NCI-H2029 treated with DMSO at 0.1 percent for 48 hours (cell line): ENCODE measurements around the gene ONECUT1.
"Not testable (repeated sequence)": the region's sequence is repeated elsewhere in the genome, so short reads cannot be mapped to it uniquely, and the experiment has no call there.

Source experiments
- DNase-seq: peaks from one replicate; lab custom pipeline; 2025; lab: John Stamatoyannopoulos, UW

Gene ONECUT1

GRCh38 chr15:52790169-52790708, at the start of gene ONECUT1:
ONECUT1 (minus strand) TSS chr15:52790336; CDS start chr15:52789884, 452 bp downstream.
- no peak for DNase-seq

GRCh38 chr15:52834379-52834778, 44.2 kb upstream of the ONECUT1 start:
- DNase-seq = no peak

DNA sequence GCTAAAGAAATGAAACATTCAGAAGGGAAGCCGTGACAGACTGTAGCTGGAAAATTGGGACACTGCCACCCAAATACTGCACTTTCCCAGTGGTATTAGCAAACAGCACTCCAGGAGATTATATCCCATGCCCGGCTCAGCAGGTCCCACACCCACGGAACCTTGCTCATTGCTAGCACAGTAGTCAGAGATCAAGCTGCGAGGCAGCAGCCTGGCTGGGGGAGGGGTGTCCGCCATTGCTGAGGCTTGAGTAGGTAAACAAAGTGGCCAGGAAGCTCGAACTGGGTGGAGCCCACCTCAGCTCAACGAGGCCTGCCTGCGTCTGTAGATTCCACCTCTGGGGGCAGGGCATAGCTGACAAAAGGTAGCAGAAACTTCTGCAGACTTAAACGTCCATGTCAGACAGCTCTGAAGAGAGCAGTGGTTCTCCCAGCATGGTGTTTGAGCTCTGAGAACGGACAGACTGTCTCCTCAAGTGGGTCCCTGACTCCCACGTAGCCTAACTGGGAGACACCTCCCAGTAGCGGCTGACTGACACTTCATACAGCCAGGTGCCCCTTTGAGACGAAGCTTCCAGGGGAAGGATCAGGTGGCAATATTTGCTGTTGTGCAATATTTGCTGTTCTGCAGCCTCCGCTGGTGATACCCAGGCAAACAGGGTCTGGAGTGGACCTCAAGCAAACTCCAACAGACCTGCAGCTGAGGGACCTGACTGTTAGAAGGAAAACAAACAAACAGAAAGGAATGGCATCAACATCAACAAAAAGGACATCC, 34.2 kb upstream of the ONECUT1 start:
- DNase-seq = peak; percentile 11

DNA sequence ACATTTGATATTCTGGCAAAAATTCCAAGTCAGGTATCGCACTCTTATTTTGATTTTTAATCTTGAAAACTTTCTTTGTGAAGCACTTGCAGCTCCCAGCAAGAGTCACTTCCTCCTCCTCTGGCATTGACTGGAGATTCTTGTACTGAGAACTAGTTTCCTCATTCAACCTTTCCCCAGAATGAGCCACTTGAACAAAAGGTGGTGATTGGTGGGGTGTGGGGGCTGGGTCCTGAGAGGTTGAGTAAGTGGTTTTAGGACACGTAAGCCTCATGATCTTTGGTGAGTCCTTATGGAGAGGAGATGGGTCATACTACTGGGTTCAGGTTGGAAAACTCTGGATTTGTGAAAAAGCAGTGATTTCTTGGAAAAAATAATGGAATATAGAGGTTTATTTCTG, 32.3 kb upstream of the ONECUT1 start:
- DNase-seq = no peak

DNA sequence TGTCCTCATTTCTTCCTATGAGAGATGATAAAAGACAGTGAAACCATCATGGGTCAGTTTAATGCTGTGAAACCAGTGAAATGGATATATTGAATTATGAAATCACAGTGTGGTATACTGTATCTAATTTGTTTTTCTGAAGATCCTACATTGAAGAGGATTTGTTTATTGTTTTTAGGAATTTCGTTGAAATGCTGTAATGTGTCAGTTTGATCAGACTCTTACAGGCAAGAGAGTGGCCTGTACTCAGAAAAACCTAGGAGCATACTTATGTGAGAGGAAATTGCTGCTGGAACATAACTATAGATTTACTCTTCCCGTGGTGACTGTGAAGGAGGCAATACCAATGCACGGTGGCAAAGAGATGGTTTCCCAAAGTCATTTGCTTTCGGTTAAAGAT, 29.1 kb upstream of the ONECUT1 start:
- DNase-seq = no peak

- DNase-seq = not testable (repeated sequence)
These were observed 25.8 kb upstream of the ONECUT1 start for GRCh38 chr15:52815899-52816298.

DNA sequence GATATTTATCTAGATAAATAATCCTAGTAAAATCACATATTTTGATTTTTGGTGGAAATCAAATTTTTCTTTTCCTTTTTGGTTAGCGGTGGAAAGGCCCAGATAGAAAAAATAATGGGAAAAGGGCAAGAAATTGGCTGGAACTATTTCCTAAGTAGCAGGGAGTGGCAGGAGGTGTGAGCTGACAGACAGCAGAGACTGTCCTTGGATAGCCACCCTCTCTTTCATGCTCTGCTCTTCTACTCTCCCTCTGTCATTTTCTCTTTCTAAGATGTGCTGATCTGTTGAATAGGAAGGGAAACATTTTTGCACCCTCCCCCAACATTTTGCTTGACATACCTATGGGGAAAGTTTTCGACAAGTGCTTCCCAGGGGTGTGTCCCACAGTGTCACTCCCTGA, 18.9 kb upstream of the ONECUT1 start:
- DNase-seq = no peak

GRCh38 chr15:52808441-52808840, 18.3 kb upstream of the ONECUT1 start:
- no peak for DNase-seq

- DNase-seq = no peak
These were observed 16.1 kb upstream of the ONECUT1 start for GRCh38 chr15:52806284-52806655.

GRCh38 chr15:52805351-52806283, 15.5 kb upstream of the ONECUT1 start:
- no peak for DNase-seq

DNA sequence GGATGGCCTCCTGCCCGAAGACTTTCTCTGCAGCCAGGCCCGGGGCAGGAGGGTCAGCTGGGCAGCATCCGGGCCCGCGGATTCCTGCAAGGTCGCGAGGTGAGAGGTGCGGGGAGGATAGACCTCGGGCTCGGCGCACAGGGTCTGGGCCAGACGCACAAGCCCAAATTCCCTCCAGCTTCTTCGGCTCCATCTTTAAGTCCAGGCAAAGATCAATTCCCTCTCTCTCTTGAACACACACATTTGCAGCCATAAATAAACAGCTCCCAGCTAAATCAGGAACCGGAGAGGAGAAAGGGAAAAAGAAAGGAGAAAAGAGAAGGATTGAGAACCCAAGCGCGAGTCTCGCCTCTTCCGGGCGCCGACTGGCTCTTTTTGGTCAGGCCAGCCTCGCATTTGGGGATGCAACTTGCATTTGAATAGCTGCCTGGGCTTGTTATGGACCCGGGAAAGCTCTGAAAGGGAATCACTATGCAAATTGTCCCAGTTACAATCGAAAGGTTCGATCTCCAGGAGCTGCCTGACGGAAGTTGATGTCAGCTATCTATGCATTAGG, 14.5 kb upstream of the ONECUT1 start:
- DNase-seq = no peak

- no peak for DNase-seq
These were observed 13.6 kb upstream of the ONECUT1 start for GRCh38 chr15:52803467-52804306.

- no peak for DNase-seq
These were observed 13.0 kb upstream of the ONECUT1 start for GRCh38 chr15:52803108-52803466.

DNA sequence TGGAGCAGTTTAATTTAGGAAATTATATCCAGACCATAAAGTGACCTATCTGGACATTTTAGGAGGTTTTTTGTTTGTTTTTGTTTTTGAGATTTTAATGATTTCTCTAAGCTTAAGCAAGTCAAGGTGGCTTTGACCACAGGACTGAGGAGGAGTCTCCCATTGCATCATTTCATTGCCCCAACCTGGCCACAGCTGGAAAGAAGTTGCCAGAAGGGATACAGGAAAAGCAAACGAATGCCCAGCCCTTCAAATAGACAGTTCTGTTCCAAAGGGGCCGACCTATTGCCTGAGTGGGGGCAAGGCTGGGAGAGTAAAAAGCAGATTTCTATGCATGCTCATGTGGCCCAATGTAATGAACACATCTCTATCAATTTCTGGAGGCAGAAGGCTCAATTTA, 12.0 kb upstream of the ONECUT1 start:
- no peak for DNase-seq

GRCh38 chr15:52801748-52802085, 11.6 kb upstream of the ONECUT1 start:
- no peak for DNase-seq

GRCh38 chr15:52800828-52801747, 11.0 kb upstream of the ONECUT1 start:
- no peak for DNase-seq

- DNase-seq = no peak
These were observed 9.1 kb upstream of the ONECUT1 start for GRCh38 chr15:52799145-52799811.

DNA sequence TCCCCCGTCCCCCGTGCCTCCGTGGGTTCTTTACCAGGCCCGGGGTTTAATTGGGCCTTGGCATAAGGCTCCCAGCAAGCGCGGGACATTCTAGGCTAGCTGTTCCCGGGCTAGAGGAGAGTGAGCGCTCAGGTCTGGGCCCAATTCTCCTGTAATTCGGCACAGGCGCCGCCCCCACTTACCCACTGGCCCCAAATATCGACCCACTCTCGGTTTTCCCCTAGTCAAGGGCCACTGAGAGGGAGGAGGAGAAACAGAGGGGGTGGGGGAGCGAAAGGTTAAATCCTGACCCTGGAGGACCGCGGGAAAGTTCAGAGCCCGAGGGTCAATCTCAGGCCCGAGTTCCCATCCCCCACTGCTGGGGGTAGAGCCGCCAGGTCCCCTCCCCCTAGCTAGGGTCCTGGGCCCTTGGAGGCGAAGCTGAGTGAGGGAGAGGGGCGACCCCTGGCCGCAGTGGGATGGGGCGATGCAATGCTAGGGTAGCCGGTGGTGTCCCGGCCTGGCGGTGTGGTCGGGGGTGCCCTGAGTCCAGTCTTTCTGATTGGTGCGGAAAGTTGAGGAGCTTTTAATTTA, 8.5 kb upstream of the ONECUT1 start:
- no peak for DNase-seq

DNA sequence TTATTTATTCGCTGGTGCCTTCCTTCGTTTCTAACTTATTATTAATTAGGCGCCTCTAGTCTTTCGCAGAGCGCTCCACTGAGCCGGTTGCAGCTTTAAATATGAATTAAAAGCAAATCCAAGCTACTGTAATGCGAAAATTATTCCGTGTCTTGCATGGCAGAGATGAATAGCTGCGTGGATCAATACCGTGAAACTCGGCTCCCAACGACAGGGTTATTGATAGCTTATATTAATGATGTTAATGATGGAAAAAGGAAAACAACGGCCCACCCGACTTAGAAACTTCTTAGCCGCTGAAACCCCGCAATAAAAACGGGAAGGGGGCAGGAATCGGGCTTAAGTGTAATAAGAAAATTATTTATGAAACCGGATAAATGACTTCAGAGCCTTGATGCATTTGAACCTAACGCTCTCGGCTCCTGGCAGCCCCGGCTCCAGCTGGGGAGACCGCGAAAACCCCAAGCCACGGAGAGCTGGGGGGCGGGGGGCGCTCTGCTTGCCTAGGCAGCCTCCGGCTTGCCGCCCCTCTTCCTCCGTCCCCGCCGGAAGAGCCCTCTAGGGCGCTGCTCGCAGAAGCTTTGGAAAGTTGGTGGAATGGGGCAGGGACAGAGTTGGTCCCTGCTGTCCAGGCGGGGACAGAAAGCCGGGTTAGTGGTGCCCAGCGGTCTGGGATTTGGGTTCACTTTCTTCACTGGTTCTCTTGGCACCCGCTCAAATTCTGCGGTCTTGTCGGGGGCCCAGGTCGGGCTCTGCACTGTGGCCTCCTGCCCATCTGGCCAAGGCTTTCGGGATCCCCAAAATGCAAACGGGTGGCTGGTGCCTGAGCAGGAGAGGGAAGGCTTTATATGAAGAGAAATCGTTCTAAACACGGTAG, 7.7 kb upstream of the ONECUT1 start:
- DNase-seq = no peak
